Left kidney (tissue), 2 donors: Measurements from ENCODE around the gene NR5A2. TPM values are rescaled to one million over a fixed set of nuclear protein-coding genes. Genes with fewer than 3 reads are reported as not detected.

Source experiments
- DNase-seq: peaks from one replicate; pipeline ENCODE4 v3.0.0-alpha.2; 2013
- polyA plus RNA-seq: library from polyadenylated mRNA; unstranded; fragments of 120-200 nt; gene quantifications from one replicate; pipeline ENCODE4 v1.2.1, GENCODE V29; 2013; ENCODE audit not compliant: insufficient read length

NR5A2 gene
- polyA plus RNA-seq, 1 donor = 2.0 TPM

DNA sequence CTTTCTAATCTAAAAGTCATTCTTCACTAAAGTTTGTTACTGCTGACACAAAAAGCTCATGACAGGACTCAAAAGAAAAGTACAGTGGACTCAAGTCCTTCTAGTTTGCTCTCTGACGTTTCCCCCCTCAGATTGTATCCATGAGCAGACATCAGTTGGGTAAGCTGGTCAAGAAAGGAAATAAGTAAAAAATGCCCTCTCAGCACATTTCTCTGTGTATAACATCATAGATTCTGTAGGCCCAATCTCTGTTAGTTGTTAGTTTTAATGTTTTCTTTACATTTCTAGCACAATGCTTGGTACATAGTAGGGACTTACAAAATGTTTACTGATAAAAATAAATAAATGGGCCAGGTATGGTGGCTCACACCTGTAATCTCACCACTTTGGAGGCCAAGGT lies 96.8 kb downstream of the NR5A2 start:
- DNase-seq = no peak

DNA sequence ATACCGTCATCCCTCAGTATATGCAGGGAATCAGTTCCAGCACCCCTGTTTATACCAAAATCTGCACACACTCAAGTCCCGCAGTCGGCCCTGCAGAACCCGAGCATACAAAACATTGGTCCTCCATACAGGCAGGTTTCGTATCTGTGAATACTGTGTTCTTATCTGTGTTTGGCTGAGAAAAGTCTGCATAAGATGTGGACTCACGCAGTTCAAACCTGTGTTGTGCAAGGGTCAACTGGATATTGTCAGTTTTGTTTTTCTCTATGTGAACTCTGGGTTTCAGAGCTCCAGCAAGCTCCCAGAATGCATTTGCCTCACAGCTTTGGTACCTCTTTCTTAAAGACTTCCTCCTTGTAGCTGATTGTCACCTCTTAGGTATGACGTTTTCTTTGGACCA lies 100.6 kb downstream of the NR5A2 start:
- DNase-seq = no peak

DNA sequence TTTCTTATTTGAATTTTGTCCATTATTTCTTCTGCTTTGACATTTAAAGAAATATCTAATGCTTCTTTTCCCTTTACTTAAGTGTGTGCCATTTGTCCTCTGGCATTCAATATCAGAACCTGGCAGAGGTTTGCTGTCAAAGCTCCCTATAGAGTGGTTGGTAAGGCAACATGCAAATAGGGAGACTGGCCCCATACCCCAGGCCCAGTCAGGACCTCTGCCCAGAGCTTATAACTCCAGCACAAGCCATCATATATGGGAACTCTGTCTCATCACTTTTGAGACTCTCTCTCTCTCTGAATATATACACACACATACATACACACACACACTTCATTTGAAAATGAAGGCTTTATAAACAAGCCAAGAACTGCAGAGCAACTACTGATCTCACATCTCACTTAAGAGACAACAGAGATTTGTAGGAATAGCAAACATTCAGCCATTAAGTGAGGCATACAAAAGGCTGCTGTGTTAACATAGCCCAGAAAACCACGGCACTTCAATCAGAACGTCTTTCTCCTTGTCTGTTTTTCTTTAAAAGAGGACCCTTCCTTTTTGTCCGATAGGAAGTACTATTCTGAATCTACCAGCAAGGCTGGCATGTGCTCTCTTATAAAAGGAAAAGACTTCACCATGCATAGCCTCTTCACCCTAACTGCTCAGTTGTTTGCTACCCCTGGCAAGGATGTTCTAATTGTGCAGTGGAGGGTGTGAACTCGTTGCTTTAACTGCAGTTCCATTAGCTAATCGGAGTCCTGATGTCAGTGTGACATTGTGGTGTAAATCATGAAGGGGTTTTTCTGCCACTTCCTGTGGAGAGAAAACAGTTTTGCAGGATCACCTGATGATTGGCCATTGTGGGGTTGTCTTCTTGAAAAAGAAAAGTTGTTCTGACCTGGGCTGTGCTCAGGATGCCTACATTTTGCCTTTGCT lies 101.7 kb downstream of the NR5A2 start:
- DNase-seq = no peak

DNA sequence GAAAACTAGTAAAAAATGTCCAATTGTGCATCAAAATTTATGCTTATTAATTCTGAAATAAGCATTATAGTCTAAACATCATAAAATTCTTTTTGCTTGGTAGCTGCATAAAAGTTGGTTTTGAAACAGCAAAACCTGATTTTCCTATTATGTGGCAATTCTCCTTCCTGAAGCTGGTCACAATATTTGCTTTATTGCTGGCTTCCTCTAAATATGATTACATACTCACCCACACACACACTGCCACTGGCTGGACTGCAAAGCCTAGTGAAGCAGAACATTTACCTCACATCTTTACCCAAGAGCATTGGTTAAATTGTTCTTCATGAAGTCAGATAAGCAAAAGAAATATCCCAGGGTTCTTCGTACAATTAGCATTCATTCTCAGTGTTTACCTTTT lies 103.0 kb downstream of the NR5A2 start:
- DNase-seq = peak; percentile 6

DNA sequence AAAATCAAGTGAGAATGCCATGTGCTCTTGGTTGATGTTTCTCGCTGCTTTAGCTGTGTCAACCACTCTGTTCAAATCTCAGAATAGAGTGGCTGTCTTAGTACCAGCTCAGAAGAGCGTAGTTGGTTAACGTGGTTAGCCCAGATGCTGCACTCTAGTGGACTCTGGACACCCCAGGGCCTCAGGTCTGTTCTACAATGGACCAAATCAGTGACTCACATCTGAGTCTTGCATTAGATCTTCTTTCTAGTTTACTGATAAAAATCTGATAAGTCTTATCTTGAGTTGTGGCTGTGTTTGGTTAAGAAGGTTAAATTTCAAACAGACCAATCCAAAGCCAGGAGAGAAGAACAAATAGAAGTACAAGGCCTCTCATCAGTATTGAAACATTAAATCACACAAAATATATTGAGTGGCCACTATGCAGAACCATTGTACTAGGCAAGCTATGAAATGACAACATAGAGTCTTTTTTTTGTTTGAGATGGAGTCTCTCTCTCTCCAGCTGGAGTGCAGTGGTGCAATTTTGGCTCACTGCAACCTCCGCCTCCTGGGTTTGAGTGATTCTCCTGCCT lies 104.1 kb downstream of the NR5A2 start:
- DNase-seq = no peak

DNA sequence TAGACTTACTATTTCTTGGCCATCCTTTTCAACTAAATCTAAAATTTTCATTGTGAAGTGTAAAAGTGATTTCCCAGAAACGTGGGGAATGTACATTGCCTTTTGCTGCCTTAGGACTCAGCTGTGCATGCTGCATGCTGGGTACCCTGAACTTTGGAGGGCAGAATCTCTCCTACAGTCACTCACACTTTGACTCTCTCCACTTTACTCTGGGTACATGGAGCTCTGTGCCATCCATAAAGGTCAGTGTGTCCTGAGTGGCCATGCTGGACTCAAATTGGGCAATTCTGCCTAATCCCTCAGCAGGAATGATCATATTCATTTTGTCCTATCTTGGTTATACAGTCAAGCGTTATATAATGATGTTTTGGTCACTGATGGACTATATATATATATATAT lies 105.6 kb downstream of the NR5A2 start:
- no peak for DNase-seq

DNA sequence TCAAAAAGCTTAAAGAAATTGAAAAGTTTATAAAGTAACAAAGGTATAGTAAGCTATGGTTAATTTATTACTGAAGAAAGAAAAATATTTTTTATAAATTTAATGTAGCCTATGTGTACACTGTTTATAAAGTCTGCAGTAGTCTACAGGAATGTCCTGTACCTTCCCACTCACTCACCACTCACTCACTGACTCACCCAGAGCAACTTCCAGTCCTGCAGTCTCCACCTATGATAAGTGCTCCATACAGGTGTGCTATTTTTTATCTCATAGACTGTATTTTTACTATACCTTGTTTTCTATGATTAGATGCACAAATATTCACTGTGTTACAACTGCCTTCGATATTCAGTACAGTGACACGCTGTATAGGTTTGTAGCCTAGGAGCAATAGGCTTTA lies 106.6 kb downstream of the NR5A2 start:
- no peak for DNase-seq

DNA sequence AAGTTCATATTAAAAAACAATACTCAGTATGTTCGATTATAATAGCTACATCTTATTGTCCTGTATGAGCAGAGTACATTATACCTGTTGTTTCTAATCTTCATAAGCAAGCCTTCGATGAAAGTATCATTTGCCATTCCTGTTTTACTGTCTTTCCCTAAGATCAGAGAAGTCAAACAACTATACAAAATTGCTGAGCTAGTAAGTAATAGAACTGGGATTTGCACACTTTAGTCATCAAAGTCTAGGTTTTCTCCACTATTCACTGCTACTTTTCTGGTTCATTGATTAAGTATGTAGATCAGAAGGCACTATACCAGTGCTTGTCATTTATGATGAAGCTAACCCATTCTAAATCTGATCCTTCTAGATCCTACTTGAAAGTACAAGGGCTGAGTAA lies 108.9 kb downstream of the NR5A2 start:
- no peak for DNase-seq

DNA sequence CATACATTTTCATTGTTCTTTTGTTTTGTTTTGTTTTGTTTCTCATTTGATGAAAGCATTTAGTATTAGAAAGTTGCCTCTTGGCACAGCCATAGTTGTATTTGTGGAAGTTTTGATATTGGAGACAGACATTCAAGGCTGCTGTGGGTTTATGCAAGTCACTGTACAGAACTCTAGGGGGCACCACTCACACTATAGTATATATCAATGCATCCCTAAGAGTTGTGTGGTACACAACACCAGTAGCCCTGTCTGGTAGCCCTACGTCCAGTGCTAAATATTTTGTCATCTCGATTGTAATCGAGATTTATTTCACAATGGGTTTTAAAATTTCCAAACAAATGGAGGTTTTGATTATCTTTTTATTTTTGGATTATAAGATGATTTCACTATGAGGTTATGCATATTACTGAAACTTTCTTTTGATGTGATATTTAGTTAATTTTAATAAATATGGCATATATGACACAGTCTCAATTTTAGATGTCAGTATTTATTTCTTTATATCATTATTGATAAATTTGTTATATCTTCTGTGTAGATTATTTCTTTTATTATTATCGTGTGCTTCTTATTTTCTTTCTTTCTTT lies 112.2 kb downstream of the NR5A2 start:
- DNase-seq = peak; percentile 24

DNA sequence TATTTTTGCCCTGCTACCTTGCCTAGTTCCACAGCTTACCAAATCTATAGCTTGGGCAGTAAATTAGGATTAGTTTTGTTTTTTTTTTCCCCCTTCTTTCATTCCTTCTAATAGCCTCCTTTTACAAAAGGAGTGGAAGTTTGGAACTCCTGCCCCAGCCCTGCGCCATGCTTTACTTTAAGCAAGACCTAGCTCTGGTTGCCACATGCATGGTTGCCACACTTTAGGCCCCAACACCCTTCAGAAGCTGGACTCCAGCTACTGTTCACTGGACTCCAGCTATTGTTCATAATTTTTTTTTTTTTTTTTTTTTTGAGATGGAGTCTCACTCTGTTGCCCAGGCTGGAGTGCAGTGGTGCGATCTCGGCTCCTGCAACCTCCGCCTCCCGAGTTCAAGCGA lies 115.8 kb downstream of the NR5A2 start:
- DNase-seq = no peak

DNA sequence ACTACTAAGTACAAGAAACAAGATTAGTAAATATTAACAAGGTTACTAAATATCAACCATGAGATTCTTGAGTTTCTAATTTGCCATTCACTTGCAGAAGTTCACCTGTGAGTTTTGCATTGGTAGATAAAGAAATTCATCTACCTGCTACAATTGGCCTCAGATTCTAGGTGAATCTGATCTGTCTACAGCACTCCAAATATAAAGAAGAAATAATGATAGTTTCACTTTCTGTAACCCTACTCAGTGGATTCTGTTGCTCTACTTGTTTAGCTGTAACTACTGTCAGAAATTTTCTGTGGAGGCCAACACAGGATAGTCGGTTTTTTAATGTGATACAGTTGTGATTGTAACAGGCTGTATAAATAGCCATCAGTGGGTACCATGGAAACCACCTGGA lies 118.6 kb downstream of the NR5A2 start:
- DNase-seq = no peak

DNA sequence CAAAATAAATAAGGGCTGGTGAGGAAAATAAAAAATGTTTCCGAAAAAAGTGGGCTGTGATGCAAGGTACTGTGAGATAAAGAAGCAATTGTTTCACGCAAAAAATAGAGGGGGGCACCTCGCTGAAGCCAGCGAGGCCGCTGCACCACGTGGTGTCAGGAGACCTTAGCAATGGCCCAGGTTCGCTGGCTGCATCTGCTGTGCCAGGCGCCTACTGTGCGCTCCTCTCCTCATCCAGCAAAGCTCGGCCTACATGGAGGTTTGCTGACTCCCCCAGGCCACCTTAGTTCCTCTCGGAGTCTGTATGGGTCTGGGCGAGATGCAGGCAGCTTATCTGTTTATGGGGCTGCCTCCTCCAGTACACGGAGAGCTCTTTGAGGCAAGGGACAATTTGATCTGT lies 119.6 kb downstream of the NR5A2 start:
- DNase-seq = no peak

DNA sequence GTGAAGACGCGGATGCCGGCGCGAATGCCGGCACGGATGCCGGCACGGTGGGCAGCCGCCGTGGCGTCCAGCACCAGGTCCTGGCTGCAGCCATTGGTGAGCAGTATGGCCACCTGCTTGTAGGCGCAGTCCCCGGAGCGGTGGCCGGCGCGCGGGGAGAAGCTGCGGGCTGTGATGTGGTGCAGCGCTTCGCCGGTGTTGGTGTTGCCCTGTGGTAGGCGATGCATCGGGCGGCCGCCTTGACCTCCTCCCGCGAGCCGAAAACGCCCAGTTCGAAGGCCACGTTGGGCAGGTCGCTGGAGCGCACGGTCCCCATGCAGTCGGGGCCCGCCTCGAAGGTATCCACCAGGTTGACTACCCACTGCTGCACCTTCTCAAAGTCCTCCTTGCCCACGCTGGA lies 120.2 kb downstream of the NR5A2 start:
- no peak for DNase-seq

DNA sequence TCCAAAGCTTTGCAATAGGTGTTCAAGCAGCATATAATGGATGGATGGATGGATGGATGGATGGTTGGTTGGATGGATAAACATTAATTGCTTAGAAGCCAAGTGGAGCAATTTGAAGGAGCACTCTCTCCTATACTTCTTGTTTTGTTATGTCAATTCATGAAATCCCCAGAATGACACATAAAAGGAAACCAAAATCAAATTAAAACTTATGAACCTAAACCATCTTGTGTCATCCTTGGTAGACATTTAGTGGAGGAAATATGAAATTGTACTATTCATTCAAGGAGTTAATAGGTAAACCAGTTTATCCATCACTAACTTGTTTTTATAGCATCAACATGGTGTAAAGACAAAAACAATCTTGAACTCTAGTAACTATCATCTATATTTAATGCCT lies 122.5 kb downstream of the NR5A2 start:
- no peak for DNase-seq

DNA sequence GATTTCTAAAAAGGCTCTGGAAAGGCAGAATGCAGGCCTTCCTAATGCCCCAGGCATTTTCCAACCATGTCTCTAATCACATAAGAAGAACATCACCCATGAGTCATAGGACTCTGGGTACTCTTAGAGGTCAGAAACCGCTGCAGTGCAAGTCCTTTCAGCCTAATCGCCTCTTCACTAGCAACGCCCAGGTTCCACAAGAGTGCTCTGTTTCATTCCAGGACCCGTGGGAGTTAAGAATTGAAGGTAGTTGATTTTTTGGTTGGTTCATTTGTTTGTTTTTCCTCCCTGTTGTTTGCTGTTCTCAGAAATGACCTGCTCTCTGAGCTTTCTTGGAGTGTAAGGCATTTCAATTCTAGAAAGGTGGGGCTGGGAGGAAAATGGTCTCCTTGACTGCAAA lies 123.2 kb downstream of the NR5A2 start:
- DNase-seq = peak; percentile 20

DNA sequence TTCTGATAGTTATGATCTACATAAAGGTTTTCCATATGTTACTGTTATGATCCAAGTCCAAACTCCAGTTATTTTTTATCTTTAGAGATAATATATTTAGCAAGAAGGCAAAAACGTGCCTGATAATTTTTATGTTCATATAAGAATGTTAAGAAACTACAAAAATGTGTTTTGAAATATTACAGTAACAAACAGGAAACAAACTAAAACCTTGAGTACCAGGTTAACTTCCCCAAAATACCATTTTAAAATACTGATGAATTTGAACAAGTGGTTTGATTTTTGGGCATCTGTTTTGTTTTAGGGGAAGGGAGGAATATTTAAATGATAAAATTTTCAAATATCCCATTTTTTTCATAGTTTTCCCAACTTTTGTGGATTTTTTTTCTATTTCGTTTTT lies 124.8 kb downstream of the NR5A2 start:
- no peak for DNase-seq

DNA sequence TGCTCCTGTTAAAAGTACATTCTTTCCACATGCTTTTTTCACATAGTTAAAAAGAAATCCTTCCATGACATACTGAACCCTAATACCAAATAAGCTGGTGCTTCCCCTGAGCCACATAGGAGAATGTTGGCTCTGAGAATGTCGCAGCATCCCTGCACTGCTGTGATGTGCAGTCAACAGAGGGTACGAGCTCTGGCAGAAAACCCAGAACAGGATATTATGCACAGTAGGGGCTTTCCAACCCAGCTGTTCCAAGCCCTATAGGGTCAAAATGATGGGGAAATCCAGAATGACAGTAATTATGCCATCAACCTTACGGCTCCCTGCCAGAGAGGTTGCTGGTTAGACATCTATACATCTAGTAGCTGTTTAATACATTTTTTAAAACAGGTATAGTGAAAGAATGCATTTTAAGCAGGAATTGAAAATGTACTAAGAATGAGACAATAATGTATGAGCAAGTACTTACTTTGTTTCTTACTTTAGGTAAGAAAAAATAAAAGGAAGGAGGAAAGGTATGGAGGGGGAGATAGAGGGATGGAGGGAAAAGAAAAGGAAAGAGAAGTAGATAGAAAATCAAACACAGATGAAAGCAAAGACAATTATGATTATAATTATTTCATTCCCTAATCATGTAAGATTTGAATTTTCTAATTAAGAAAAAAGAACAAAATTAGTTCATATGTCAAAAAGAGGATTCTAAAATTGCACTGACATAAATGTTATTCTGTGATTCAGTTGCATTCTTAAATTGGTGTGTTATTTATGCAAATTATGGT lies 126.0 kb downstream of the NR5A2 start:
- no peak for DNase-seq

DNA sequence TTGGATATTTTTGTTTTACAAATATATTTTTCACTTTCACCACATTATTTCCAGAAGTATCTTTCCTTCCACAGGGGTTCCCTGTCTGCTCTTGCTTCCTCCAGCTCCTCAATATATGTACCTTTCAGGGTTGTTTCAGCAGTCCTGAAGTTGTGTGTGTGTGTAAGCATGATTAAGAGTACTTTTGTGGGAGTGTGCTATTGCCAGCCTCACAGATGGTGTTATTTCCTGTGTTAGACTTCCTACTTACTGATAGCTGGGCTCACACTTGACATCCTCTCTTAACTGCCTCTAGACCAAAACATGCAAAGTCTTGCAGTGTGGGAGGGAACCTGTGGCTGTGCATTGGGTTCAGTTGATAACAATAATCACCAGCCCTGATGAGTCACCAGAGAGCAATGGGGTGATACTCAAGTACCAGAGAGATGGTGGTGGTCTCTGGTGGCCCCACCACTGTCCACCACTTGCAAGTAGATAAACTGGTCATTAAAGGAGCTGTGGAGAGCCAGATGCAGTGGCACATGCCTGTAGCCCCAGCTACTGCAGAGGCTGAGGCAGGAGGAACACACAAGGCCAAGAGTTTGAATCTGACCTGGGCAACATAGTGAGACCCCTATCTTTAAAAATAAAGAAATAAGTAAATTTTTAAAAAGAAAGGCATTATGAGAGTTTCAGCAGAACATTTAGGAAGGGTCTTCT lies 126.7 kb downstream of the NR5A2 start:
- no peak for DNase-seq

DNA sequence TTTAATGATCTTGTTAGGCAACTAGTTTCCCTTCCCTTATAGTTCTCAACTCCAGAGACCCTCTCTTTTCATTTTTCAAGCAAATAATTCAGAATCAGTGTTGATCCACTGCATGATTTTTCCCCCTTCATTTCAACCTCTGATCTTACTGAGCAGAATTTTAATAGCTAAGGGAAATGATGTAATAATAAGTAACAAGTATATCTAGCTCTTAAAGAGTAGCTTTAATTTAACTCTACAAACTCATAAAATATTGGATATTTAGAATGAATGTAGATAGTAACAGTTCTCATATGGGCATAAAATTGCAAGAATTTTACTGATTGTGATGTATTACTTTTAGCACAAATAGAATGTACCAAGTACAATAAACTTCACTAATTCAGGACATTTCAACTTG lies 130.2 kb downstream of the NR5A2 start:
- DNase-seq = no peak

DNA sequence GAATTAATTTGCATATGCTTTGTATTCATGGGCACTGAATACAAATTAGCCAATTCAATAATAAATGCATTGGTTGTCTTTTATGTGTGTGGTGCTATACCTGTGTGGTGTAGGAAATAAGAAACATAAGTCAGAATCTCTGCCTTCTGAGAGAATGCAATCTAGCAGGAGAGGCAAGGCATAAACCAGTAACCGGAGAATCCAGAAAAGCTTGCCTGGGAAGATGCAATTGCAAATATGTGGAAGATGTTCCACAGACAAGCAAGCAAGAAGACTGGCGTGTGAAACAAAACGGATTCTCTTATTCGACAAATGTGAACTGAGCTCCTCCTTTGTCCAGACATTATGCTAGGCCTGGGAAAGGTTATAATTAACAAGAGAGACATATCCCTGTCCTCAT lies 134.3 kb downstream of the NR5A2 start:
- DNase-seq = no peak

DNA sequence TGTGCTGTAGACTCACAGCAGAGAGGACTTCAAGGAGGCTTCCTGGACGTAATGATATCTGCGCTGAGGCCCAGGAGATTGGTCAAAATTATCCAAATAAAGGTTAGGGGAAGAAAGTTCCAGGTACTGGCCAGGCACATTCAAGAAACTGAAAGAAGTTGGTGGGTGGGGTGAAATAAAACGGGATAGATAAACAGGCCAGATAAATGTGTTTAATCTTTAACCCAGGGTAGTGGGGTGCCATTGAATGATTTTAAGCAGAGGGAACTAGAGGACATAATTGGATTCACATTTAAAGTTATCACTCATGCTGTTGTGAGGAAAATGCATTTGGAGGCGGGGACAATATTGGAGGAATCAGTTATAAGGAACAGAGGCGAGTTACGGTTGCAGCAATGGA lies 134.7 kb downstream of the NR5A2 start:
- no peak for DNase-seq

DNA sequence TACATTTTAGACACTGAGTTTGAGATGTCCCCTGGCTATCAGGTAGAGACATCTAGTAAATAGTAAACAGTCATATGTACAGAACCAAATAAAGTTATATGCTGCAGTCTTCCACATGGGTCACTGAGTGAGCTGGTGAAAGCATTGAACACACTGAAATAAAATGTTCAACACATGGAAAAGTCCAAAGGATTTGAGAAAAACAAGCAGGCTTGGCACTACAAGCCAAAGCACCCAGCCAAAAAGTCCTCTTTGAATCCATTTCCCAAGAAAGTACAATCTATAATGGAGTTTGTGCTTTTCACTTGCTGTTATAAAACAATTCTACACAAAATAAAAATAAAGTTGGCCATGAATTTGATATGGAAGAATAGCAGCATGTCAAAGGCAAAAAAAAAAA lies 135.4 kb downstream of the NR5A2 start:
- no peak for DNase-seq
